Nephron (organoid): Measurements from ENCODE around the gene SNAPC3.

ENCODE experiments used
- H3K27ac Mint-ChIP-seq, 3 experiments: 2 replicates each; pipeline ENCODE4 v1.8.0; 2020; ENCODE audit warnings: mixed read lengths in 3 of 3, mild to moderate bottlenecking in 2 of 3, moderate library complexity in 1 of 3
- H3K27me3 Mint-ChIP-seq: 2 replicates; pipeline ENCODE4 v1.8.0; 2021; ENCODE audit warnings: low read depth, mild to moderate bottlenecking, moderate library complexity, mixed read lengths
- H3K36me3 Mint-ChIP-seq: 2 replicates; pipeline ENCODE4 v1.8.0; 2020; ENCODE audit warnings: low read depth, mixed read lengths
- H3K4me1 Mint-ChIP-seq: 2 replicates; pipeline ENCODE4 v1.8.0; 2020; ENCODE audit warnings: mixed read lengths
- H3K4me3 Mint-ChIP-seq, 3 experiments: 2 replicates each; pipeline ENCODE4 v1.8.0; 2020; ENCODE audit warnings: mild to moderate bottlenecking in 3 of 3, mixed read lengths in 3 of 3, moderate library complexity in 2 of 3
- H3K9me3 Mint-ChIP-seq: 2 replicates; pipeline ENCODE4 v1.8.0; 2020; ENCODE audit warnings: mixed read lengths
- CTCF ChIP-seq, 3 experiments: fragments of 200-600 bp; sonication (generic); IDR thresholded peaks; one replicate each; pipeline ENCODE4 v1.5.0; 2021; ENCODE audit warnings: antibody characterized with exemption in 3 of 3; ENCODE audit not compliant: unreplicated experiment in 3 of 3

The SNAPC3 gene

GRCh38 chr9:15381491-15381890, 41.2 kb upstream of the SNAPC3 start:
- peaks cover 6% of the 10 kb centered on the region for H3K9me3 Mint-ChIP-seq

GRCh38 chr9:15386465-15386864, 36.2 kb upstream of the SNAPC3 start:
- H3K4me3 Mint-ChIP-seq, result no peak overlapping the region
- no peak overlapping the region for H3K27ac Mint-ChIP-seq
- no peaks in the 10 kb centered on the region for H3K27me3 Mint-ChIP-seq
- H3K36me3 Mint-ChIP-seq, result no peaks in the 10 kb centered on the region
- no peaks in the 10 kb centered on the region for H3K4me1 Mint-ChIP-seq
- TF ChIP-seq CTCF (IDR thresholded peaks at IDR 0.05; ENCODE audit: unreplicated experiment in 3 of 3), result no peak
- H3K9me3 Mint-ChIP-seq, result no peaks in the 10 kb centered on the region

More at GRCh38 chr9:15381491-15381890, 41.2 kb upstream of the SNAPC3 start:
- H3K36me3 Mint-ChIP-seq, result no peaks in the 10 kb centered on the region
- H3K4me3 Mint-ChIP-seq, result no peak overlapping the region
- TF ChIP-seq CTCF (IDR thresholded peaks at IDR 0.05; ENCODE audit: unreplicated experiment in 3 of 3), result no peak
- H3K27ac Mint-ChIP-seq, result no peak overlapping the region
- H3K27me3 Mint-ChIP-seq, result no peaks in the 10 kb centered on the region
- H3K4me1 Mint-ChIP-seq, result peaks cover 10% of the 10 kb centered on the region

- Mint-ChIP-seq H3K9me3 (no peaks in the 10 kb centered on the region), H3K27ac (no peak overlapping the region), H3K36me3 (no peaks in the 10 kb centered on the region), H3K4me3 (no peak overlapping the region), H3K27me3 (no peaks in the 10 kb centered on the region), H3K4me1 (no peaks in the 10 kb centered on the region)
- TF ChIP-seq CTCF (IDR thresholded peaks at IDR 0.05; ENCODE audit: unreplicated experiment in 3 of 3), result no peak
These were observed 33.5 kb upstream of the SNAPC3 start for GRCh38 chr9:15389173-15389572.

- no peaks in the 10 kb centered on the region for H3K4me1 Mint-ChIP-seq
- H3K36me3 Mint-ChIP-seq, result no peaks in the 10 kb centered on the region
- no peak for TF ChIP-seq CTCF (IDR thresholded peaks at IDR 0.05; ENCODE audit: unreplicated experiment in 3 of 3)
- H3K27ac Mint-ChIP-seq, result peak overlapping the region in 1 of 3 experiments; percentile 28
- H3K4me3 Mint-ChIP-seq, result no peak overlapping the region
- H3K9me3 Mint-ChIP-seq, result no peaks in the 10 kb centered on the region
- H3K27me3 Mint-ChIP-seq, result no peaks in the 10 kb centered on the region
These were observed 33.0 kb upstream of the SNAPC3 start for GRCh38 chr9:15389631-15390030.

- Mint-ChIP-seq H3K27me3 (no peaks in the 10 kb centered on the region), H3K4me1 (no peaks in the 10 kb centered on the region), H3K4me3 (no peak overlapping the region), H3K36me3 (no peaks in the 10 kb centered on the region), H3K27ac (peak overlapping the region in 1 of 3 experiments; percentile 15), H3K9me3 (no peaks in the 10 kb centered on the region)
- TF ChIP-seq CTCF (IDR thresholded peaks at IDR 0.05; ENCODE audit: unreplicated experiment in 3 of 3), result no peak
These were observed 32.5 kb upstream of the SNAPC3 start for GRCh38 chr9:15390201-15390600.

GRCh38 chr9:15392363-15392762, 30.3 kb upstream of the SNAPC3 start:
- TF ChIP-seq CTCF (IDR thresholded peaks at IDR 0.05; ENCODE audit: unreplicated experiment in 3 of 3), result no peak
- no peaks in the 10 kb centered on the region for H3K27me3 Mint-ChIP-seq
- H3K36me3 Mint-ChIP-seq, result no peaks in the 10 kb centered on the region
- H3K27ac Mint-ChIP-seq, result no peak overlapping the region
- H3K4me1 Mint-ChIP-seq, result no peaks in the 10 kb centered on the region
- H3K9me3 Mint-ChIP-seq, result no peaks in the 10 kb centered on the region
- H3K4me3 Mint-ChIP-seq, result no peak overlapping the region
